ENCODE data around the gene MVB12B.

DNA sequence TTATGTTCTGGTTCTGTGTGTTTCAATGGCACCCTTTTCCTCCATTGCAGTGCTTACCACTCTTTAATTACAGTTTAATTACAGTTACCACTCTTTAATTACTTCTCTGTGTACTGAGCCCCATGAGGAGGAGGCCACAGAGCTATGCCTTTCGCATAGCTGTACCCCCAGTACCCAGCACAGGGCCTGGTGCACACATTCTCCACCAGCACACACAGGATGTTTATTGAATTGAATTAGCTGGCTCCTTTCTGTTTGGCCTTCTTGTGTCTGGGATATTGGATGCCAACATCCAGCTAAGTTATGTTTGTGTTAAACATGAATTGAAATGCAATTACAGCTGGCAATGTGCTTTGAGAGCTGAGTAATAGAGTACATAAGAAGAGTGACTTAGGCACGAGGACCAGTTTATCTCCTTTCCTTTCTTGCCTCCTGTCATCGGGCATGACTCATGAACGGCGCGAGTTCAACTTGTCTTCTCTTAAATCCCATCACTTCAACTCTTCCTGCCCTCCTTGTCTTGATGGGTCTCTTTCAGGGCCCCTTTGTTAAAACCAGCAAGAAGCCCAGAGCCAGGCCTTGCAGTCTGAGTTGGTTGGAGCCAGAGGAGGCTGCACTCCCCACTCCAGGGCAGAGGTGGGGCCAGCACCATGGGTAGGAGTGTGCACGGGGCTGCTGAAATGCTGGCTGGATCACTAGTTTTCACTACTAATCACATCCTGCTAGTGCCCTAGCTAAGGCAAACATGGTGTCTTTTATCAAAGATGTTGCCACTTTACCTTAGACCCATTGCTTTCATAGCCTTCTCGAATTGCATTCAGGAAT, 37.4 kb downstream of the MVB12B start:
- TF ChIP-seq, protein P1, sequence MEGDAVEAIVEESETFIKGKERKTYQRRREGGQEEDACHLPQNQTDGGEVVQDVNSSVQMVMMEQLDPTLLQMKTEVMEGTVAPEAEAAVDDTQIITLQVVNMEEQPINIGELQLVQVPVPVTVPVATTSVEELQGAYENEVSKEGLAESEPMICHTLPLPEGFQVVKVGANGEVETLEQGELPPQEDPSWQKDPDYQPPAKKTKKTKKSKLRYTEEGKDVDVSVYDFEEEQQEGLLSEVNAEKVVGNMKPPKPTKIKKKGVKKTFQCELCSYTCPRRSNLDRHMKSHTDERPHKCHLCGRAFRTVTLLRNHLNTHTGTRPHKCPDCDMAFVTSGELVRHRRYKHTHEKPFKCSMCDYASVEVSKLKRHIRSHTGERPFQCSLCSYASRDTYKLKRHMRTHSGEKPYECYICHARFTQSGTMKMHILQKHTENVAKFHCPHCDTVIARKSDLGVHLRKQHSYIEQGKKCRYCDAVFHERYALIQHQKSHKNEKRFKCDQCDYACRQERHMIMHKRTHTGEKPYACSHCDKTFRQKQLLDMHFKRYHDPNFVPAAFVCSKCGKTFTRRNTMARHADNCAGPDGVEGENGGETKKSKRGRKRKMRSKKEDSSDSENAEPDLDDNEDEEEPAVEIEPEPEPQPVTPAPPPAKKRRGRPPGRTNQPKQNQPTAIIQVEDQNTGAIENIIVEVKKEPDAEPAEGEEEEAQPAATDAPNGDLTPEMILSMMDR (IDR thresholded peaks at IDR 0.05; ENCODE audit: insufficient read depth, low read length, poor library complexity, severe bottlenecking): no peak
- no peak for TF ChIP-seq EZH2phosphoT487 (conservative IDR thresholded peaks at IDR 0.05; ENCODE audit: low read length)

All from SU-DHL-6 (cell line).